ENCODE results near the gene PAN3.

- TF ChIP-seq L3MBTL2 (conservative IDR thresholded peaks at IDR 0.05), result no peak
- no peak for TF ChIP-seq FOXM1 (IDR thresholded peaks at IDR 0.05; ENCODE audit: borderline replicate concordance)
- TF ChIP-seq ELF4 (IDR thresholded peaks at IDR 0.05), result no peak
- TF ChIP-seq ARNT (IDR thresholded peaks at IDR 0.05), result no peak
- no peak for TF ChIP-seq LEF1 (IDR thresholded peaks at IDR 0.05; ENCODE audit: borderline replicate concordance)
- no peak for TF ChIP-seq FOXK2 (IDR thresholded peaks at IDR 0.05)
- no peak for TF ChIP-seq TARDBP (IDR thresholded peaks at IDR 0.05)
- no peak for TF ChIP-seq BHLHE40 (IDR thresholded peaks at IDR 0.05; ENCODE audit: borderline replicate concordance)
- TF ChIP-seq SP1 (IDR thresholded peaks at IDR 0.05), result no peak
- no peak for TF ChIP-seq SUZ12 (IDR thresholded peaks at IDR 0.05)
- no peak for TF ChIP-seq PKNOX1 (IDR thresholded peaks at IDR 0.05)
- no peak for TF ChIP-seq FOXA1 (IDR thresholded peaks at IDR 0.05)
- no peak for TF ChIP-seq CTBP1 (IDR thresholded peaks at IDR 0.05; ENCODE audit: borderline replicate concordance)
- no peak for TF ChIP-seq ZNF384 (IDR thresholded peaks at IDR 0.05)
These were observed 187.7 kb downstream of the PAN3 start for GRCh38 chr13:28326056-28326455.
